HG02840 (cell line): ENCODE measurements around the gene PLXDC2.

ENCODE experiments used
- ATAC-seq: cut with Tn5 transposase; IDR thresholded peaks from one replicate; pipeline ENCODE4 v1.9.1; 2021; ENCODE audit warnings: mild to moderate bottlenecking, moderate library complexity, moderate number of reproducible peaks; ENCODE audit not compliant: unreplicated experiment, low FRiP score

PLXDC2 gene

GRCh38 chr10:20091698-20092097, 275.5 kb downstream of the PLXDC2 start:
- ATAC-seq, result no peak

- no peak for ATAC-seq
Measured at GRCh38 chr10:20093600-20093999, 277.4 kb downstream of the PLXDC2 start.

GRCh38 chr10:20094226-20094976, 278.2 kb downstream of the PLXDC2 start:
- ATAC-seq, result no peak

- no peak for ATAC-seq
Measured at GRCh38 chr10:20100171-20100570, 283.9 kb downstream of the PLXDC2 start.

GRCh38 chr10:20105236-20105635, 289.0 kb downstream of the PLXDC2 start:
- no peak for ATAC-seq

GRCh38 chr10:20105931-20106330, 289.7 kb downstream of the PLXDC2 start:
- ATAC-seq, result no peak

- no peak for ATAC-seq
Measured at GRCh38 chr10:20108021-20108420, 291.8 kb downstream of the PLXDC2 start.

- no peak for ATAC-seq
Measured at GRCh38 chr10:20109613-20110012, 293.4 kb downstream of the PLXDC2 start.

- no peak for ATAC-seq
Measured at GRCh38 chr10:20110125-20111100, 294.2 kb downstream of the PLXDC2 start.

GRCh38 chr10:20114179-20114578, 297.9 kb downstream of the PLXDC2 start:
- ATAC-seq, result no peak

- ATAC-seq, result no peak
Measured at GRCh38 chr10:20115894-20116293, 299.7 kb downstream of the PLXDC2 start.

- ATAC-seq, result no peak
Measured at GRCh38 chr10:20117471-20117870, 301.2 kb downstream of the PLXDC2 start.

GRCh38 chr10:20118119-20118518, 301.9 kb downstream of the PLXDC2 start:
- ATAC-seq, result no peak

GRCh38 chr10:20128811-20129210, 312.6 kb downstream of the PLXDC2 start:
- ATAC-seq, result no peak

- no peak for ATAC-seq
Measured at GRCh38 chr10:20132816-20133215, 316.6 kb downstream of the PLXDC2 start.

GRCh38 chr10:20133669-20134189, 317.5 kb downstream of the PLXDC2 start:
- no peak for ATAC-seq

GRCh38 chr10:20142311-20142710, 326.1 kb downstream of the PLXDC2 start:
- ATAC-seq, result no peak

GRCh38 chr10:20144268-20144667, 328.0 kb downstream of the PLXDC2 start:
- no peak for ATAC-seq

GRCh38 chr10:20146004-20146403, 329.8 kb downstream of the PLXDC2 start:
- no peak for ATAC-seq

- no peak for ATAC-seq
Measured at GRCh38 chr10:20147684-20148083, 331.5 kb downstream of the PLXDC2 start.

- ATAC-seq, result no peak
Measured at GRCh38 chr10:20156511-20156910, 340.3 kb downstream of the PLXDC2 start.
